ENCODE measurements around the gene KAZN. TPM values are rescaled to one million over a fixed set of nuclear protein-coding genes. Genes with fewer than 3 reads are reported as not detected.

The KAZN gene
- total RNA-seq, 6 experiments from 2014 or later = 13.1 to 22.3 (median 20.7) TPM

GRCh38 chr1:14650951-14651350 is 52.5 kb downstream of the KAZN start:
- Mint-ChIP-seq H3K4me1 (ENCODE audit: low read depth) (no peaks in the 10 kb centered on the region), H3K36me3 (ENCODE audit: low read depth) (no peaks in the 10 kb centered on the region; the same call in 1 of the 2 replicates), H3K9me3 (peaks cover 36% of the 10 kb centered on the region), H3K4me3 (no peak overlapping the region), H3K27me3 (ENCODE audit: insufficient read depth) (peaks cover 4% of the 10 kb centered on the region), H3K27ac (no peak overlapping the region)
- DNase-seq = no peak
- no peak for TF ChIP-seq CTCF (IDR thresholded peaks at IDR 0.05)

GRCh38 chr1:14652840-14653239 is 54.4 kb downstream of the KAZN start:
- Mint-ChIP-seq H3K27me3 (ENCODE audit: insufficient read depth) (peaks cover 2% of the 10 kb centered on the region; the same call in 1 of the 2 replicates), H3K4me1 (ENCODE audit: low read depth) (no peaks in the 10 kb centered on the region), H3K27ac (no peak overlapping the region), H3K9me3 (peaks cover 37% of the 10 kb centered on the region), H3K36me3 (ENCODE audit: low read depth) (peaks cover 3% of the 10 kb centered on the region; the same call in 1 of the 2 replicates), H3K4me3 (no peak overlapping the region; the same call in 1 of the 2 replicates)
- no peak for DNase-seq
- TF ChIP-seq CTCF (IDR thresholded peaks at IDR 0.05) = no peak

GRCh38 chr1:14653461-14653960 is 55.0 kb downstream of the KAZN start:
- no peak overlapping the region for H3K27ac Mint-ChIP-seq
- no peaks in the 10 kb centered on the region for H3K4me1 Mint-ChIP-seq (ENCODE audit: low read depth)
- peaks cover 2% of the 10 kb centered on the region; the same call in 1 of the 2 replicates for H3K27me3 Mint-ChIP-seq (ENCODE audit: insufficient read depth)
- peaks cover 30% of the 10 kb centered on the region for H3K9me3 Mint-ChIP-seq
- no peak for DNase-seq
- peaks cover 5% of the 10 kb centered on the region; the same call in 1 of the 2 replicates for H3K36me3 Mint-ChIP-seq (ENCODE audit: low read depth)
- H3K4me3 Mint-ChIP-seq = no peak overlapping the region
- TF ChIP-seq CTCF (IDR thresholded peaks at IDR 0.05) = no peak

- no peak overlapping the region for H3K27ac Mint-ChIP-seq
- TF ChIP-seq CTCF (IDR thresholded peaks at IDR 0.05) = no peak
Observed at GRCh38 chr1:14654554-14654953, 56.1 kb downstream of the KAZN start.

GRCh38 chr1:14655385-14655784 is 56.9 kb downstream of the KAZN start:
- TF ChIP-seq CTCF (IDR thresholded peaks at IDR 0.05) = no peak
- Mint-ChIP-seq H3K4me3 (no peak overlapping the region), H3K4me1 (ENCODE audit: low read depth) (no peaks in the 10 kb centered on the region), H3K9me3 (peaks cover 28% of the 10 kb centered on the region), H3K27me3 (ENCODE audit: insufficient read depth) (peaks cover 2% of the 10 kb centered on the region; the same call in 1 of the 2 replicates), H3K36me3 (ENCODE audit: low read depth) (peaks cover 5% of the 10 kb centered on the region; the same call in 1 of the 2 replicates), H3K27ac (no peak overlapping the region)
- no peak for DNase-seq

More at GRCh38 chr1:14654554-14654953, 56.1 kb downstream of the KAZN start:
- H3K36me3 Mint-ChIP-seq (ENCODE audit: low read depth) = peaks cover 5% of the 10 kb centered on the region; the same call in 1 of the 2 replicates
- no peak for DNase-seq
- peaks cover 24% of the 10 kb centered on the region for H3K9me3 Mint-ChIP-seq
- H3K4me3 Mint-ChIP-seq = no peak overlapping the region
- H3K4me1 Mint-ChIP-seq (ENCODE audit: low read depth) = no peaks in the 10 kb centered on the region
- H3K27me3 Mint-ChIP-seq (ENCODE audit: insufficient read depth) = peaks cover 2% of the 10 kb centered on the region; the same call in 1 of the 2 replicates

Measured in HFFc6 (cell line).